HG03342 (cell line): ENCODE results near the gene BIN1.
A peak's percentile ranks its signal among the peaks of the same experiment; 100 is the strongest.

ENCODE experiments used
- ATAC-seq: cut with Tn5 transposase; IDR thresholded peaks from one replicate; pipeline ENCODE4 v1.9.1; 2021; ENCODE audit warnings: mild to moderate bottlenecking, moderate library complexity; ENCODE audit not compliant: unreplicated experiment

BIN1 gene, protein sequence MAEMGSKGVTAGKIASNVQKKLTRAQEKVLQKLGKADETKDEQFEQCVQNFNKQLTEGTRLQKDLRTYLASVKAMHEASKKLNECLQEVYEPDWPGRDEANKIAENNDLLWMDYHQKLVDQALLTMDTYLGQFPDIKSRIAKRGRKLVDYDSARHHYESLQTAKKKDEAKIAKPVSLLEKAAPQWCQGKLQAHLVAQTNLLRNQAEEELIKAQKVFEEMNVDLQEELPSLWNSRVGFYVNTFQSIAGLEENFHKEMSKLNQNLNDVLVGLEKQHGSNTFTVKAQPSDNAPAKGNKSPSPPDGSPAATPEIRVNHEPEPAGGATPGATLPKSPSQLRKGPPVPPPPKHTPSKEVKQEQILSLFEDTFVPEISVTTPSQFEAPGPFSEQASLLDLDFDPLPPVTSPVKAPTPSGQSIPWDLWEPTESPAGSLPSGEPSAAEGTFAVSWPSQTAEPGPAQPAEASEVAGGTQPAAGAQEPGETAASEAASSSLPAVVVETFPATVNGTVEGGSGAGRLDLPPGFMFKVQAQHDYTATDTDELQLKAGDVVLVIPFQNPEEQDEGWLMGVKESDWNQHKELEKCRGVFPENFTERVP

GRCh38 chr2:127106991-127107621 lies at the start of gene BIN1:
Gene BIN1, minus strand, starts transcription at chr2:127107154. Its CDS starts 211 bp downstream, at chr2:127106943.
- peak; percentile 88 for ATAC-seq

DNA sequence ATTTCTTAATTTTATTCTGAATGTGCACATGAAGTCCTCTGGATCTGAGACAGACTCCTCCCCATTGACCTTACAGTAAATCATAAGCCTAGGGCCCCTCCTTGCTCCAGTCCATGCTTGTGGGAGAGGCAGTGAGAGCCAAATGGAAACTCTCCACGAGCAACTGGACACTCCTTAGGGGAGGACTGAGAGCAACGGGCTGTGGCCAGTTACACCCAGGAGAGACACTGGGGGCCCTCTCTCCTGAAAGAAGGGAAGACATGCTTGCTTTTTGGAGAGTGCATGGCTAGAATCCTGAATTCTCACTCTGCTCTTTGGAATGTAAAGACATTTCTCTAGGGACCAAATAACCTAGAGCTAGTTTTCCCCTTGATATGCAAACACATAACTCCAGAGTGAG lies 49.0 kb upstream of the BIN1 start:
- ATAC-seq, result no peak

DNA sequence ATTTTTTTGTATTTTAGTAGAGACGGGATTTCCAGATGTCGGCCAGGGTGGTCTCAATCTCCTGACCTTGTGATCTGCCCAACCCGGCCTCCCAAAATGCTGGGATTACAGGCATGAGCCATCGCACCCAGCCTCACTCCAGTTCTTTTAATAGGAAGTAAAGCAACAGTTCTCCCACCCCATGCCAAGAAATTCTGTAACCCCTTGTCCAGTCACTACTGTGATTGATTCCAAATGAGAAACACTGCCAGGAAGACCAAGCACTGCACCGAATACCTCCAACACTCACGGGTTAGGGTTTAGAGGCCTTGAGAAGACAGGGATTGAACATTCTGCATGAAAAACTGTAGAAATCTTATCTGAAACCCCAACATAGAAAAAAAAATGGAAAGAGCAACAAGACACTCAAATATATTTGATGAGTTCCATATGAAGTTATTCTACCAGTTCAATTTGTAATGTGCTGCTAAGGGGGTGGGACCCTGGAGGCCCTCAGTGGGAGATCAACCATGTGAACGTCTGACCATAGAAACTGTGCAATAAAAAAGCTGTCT lies 48.2 kb upstream of the BIN1 start:
- no peak for ATAC-seq

GRCh38 chr2:127154396-127154795 lies 47.4 kb upstream of the BIN1 start:
- no peak for ATAC-seq

DNA sequence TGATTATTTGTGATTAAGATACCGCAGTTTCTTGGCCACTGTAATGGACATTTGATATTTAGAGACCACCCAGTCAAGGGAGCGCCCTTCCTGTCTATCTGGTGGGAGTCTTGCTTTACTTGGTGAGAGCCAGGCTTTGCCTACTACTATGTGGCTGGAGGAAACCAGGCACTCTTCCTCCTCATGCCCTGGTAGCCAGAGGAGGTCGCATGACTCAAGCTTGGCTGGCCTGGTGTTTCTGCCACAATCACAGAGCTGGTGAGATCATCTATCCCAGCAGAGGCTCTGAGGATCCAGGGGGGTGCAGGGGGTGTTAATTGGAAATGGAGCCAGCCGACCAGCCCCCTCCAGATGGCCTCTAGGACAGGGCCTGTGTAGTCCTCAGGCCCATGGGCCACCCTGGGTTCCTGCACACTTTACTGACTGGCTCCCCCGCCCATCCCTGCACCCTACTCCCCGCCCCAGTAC lies 46.8 kb upstream of the BIN1 start:
- no peak for ATAC-seq

- ATAC-seq, result no peak
Measured at GRCh38 chr2:127150996-127151395, 44.0 kb upstream of the BIN1 start.

DNA sequence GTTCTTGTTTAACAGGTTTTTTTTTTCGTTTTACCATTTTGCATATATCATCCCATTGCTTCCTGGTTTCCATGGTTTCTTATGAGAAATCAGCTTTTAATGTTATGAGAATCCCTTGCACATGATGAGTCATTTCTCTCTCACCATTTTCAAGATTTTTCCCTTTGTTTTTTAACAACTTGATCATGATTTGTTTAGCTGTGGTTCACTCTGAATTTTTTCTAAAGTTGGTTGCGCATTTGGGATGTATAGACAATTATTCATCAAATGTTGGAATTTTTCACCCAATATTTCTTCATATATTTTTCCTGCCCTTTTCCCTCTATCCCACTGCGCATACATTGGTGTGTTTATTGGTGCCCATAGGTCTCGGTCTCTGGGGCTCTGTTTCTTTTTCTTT lies 42.4 kb upstream of the BIN1 start:
- ATAC-seq, result no peak

- no peak for ATAC-seq
Measured at GRCh38 chr2:127146820-127147502, 40.0 kb upstream of the BIN1 start.

DNA sequence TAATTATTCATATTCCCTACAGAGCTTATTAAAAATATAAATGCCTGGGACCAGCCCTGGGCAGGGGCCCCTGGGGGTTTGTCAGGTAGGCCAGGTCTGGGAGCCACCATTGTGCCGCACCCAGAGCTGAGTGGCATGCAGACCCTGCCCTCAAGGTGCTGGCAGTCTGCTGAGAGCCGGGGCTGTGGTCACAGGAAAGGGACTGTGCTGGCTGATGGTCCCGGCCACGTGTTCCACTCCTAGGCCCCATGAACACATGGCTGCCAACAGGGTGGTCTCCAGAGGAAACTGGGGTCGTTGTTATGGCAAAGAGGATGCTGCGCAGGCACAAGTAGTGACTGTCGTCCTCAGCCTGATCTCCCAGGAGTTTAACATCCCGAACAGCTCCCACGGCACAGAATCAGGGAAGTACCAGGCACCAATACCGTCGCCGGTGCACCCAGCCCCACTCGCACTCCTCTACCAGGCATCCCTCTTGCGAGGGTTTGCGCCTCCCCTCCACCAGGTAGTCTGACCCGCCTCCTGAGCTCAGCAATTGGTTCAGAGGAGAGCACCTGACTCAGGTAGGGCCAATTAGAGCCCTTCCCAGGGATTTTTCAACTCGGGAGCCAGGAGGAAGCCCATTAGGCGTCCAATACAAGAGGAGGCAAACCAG lies 39.2 kb upstream of the BIN1 start:
- no peak for ATAC-seq

- ATAC-seq, result no peak
Measured at GRCh38 chr2:127145280-127145895, 38.4 kb upstream of the BIN1 start.

DNA sequence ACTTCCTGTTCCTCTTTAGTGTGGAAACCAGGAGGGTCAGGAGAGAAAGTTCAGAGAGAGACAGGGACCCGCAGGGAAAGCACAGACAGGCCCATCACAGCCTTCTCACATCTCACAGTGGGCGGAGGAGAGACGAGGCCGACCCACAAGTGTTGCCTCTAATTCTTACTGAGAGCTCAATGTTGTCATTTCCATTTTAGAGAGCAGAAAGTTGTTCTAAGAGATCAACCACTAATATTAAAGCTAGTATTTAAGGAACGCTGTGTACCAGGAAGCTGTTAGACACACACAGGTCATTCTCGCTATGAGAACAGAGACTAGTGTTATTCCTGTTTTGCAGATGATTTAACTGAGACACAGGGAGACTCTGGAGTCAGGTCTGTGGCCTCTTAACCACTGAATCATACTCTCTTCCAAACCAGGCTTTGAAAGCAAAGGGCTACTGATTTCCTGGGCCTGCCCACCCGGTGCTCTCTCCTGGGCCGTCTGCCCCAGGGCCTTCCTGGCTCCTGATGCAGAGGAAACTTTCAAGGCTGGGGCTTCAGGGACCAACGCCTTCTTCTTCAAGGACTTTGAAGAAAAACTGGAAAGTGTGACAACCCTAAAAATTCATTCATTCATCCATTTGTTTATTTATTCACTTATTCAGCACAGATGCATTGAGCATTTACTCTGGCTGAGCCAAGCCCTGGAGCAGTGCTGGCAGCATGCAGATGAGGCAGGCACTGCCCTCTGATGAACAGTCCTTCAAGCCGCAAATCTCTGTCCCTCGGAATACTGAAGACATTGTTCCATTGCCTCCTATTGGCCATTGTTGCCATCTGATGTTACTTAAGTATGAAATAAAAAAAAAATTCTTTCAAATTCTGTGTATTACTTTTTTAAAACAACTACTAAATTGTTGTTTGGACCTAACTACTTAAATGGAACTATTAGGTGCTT lies 37.2 kb upstream of the BIN1 start:
- ATAC-seq, result no peak

DNA sequence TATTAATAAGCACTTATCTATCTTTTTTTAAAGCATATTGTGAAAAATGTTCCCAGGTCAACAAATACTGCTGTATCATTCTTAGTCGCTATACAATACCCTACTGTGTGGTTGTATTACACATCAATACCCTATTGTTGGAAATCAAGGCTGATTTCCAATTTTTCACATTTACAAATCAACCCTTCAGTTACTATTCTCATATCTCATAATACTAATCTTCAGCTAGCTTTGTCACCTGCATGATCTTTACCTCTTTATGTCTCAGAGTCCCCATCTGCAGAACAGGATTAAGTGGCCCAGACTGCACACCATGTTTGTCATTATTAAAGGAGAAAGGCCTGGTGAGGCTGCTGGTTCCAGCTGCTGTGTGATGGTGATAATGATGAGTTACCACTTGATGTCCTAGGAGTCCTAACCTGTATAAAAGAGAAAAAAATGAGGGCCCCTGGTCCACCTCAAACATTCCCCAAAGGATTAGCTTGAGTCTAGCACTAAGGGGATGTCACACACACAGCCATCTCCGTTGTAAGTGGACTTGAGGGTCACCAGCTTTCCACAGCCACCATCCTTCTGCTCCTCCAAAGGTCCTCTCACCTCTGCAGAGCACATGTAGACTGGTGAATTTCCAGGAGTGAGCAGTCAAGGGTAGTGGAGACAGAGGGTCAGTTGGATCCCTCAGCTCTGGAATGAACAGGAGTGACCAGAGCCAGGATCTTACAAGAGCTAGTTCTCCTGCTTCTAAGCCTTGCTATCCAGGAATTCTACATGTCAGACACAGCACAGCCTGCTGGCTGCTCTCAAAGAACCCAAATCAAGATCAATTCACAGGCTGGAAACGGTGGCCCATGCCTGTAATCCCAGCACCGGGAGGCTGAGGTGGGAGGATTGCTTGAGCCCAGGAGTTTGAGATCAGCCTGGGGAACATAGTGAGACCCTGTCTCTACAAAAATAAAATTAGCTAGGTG lies 36.0 kb upstream of the BIN1 start:
- no peak for ATAC-seq

GRCh38 chr2:127140538-127140937 lies 33.6 kb upstream of the BIN1 start:
- no peak for ATAC-seq

DNA sequence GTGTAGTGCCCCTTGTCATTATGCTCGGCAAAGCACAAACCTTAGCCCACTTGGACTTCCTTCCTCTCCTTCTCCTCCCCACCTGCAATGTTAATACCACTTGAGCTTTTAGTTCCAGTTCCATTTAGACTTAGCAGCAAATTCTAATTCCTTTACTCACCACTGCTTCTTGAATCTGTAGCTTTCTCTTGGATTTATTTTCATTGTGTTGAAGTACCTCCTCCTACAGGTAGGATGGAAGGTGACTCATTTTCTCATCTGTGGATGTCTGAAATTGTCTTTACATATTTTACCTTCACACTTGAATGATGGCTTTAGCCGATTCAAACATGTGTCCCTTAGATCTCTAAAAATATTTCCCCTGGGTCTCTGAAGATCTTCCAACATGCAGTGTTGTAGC lies 32.8 kb upstream of the BIN1 start:
- ATAC-seq, result no peak

- ATAC-seq, result no peak
Measured at GRCh38 chr2:127138281-127138680, 31.3 kb upstream of the BIN1 start.

DNA sequence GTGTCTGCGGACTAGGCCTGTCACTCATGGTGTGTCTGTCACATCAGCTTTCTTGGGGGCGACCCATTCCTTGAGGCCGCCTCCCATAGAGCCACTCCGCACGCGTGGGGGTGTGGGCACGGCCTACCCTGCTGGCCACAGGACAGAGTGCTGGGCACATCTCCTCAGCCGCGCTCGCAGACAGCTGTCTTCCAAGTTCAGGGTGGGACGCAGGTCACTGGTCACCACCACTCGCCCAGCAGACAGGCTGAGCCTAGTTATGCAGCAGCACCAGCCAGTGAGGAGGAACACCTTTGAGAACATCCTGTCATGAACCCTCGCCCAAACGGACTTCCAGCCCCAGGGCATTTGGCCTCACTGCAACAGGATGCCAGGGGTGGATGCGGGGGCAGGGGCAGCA lies 30.8 kb upstream of the BIN1 start:
- ATAC-seq, result no peak

- no peak for ATAC-seq
Measured at GRCh38 chr2:127137225-127137624, 30.3 kb upstream of the BIN1 start.
